Colonic mucosa (tissue), 4 donors: Measurements from ENCODE around the gene EXD3. TPM values are rescaled to one million over a fixed set of nuclear protein-coding genes. Genes with fewer than 3 reads are reported as not detected.

ENCODE experiments used
- DNase-seq: peaks from one replicate; pipeline ENCODE4 v3.0.0-alpha.2; 2020
- H3K27ac ChIP-seq: fragments of 200-600 bp; one replicate; pipeline ENCODE4 v1.8.0; 2021
- H3K27me3 ChIP-seq: fragments of 200-600 bp; one replicate; pipeline ENCODE4 v1.8.0; 2021
- H3K36me3 ChIP-seq: fragments of 200-600 bp; one replicate; pipeline ENCODE4 v1.8.0; 2021
- H3K4me1 ChIP-seq: fragments of 200-600 bp; one replicate; pipeline ENCODE4 v1.8.0; 2021; ENCODE audit warnings: mild to moderate bottlenecking
- H3K4me3 ChIP-seq: fragments of 200-600 bp; one replicate; pipeline ENCODE4 v1.8.0; 2021
- H3K9ac ChIP-seq, 2 donors: one replicate each; pipeline ENCODE4 v1.7.0; 2013; ENCODE audit warnings: control low read depth in 2 of 2, low read depth in 2 of 2, low read length in 2 of 2
- H3K9me3 ChIP-seq: fragments of 200-600 bp; one replicate; pipeline ENCODE4 v1.8.0; 2021
- CTCF ChIP-seq: fragments of 200-600 bp; IDR thresholded peaks from one replicate; pipeline ENCODE4 v1.8.0; 2022; ENCODE audit warnings: antibody characterized with exemption, mild to moderate bottlenecking
- intact Hi-C: fragments of 100-400 bp; cut with DNase I; formaldehyde crosslinking; loops from one replicate; pipeline ENCODE4 v1.14.1; 2022
- total RNA-seq, 2 donors: library from RNA; stranded (reverse); fragmentation: NEBNext Ultra II Directional in 1 of 2; extraction: Animal tissue kit (Norgen Biotek cat#: 25700) in 1 of 2; gene quantifications; one replicate each; pipeline ENCODE4 v1.2.1, GENCODE V29; 2021
- donor health status: healthy.
- donor health status: DM: no; HTN: no; CAD: no.
- donor health status: DM: no; HTN: no; CAD: no.

Gene EXD3
- total RNA-seq, 2 donors from 2014 or later = 34.9 to 36.4 TPM

GRCh38 chr9:137449081-137449844 is 26.3 kb upstream of the EXD3 start:
- peak; percentile 23 for DNase-seq
- no peaks in the 10 kb centered on the region for H3K27me3 ChIP-seq

GRCh38 chr9:137448602-137448962 is 25.6 kb upstream of the EXD3 start:
- no peak for DNase-seq
- TF ChIP-seq CTCF = no peak
- intact Hi-C loops = no loop called here

More at GRCh38 chr9:137449081-137449844, 26.3 kb upstream of the EXD3 start:
- Histone ChIP-seq H3K36me3 (no peaks in the 10 kb centered on the region), H3K4me1 (peaks cover 4% of the 10 kb centered on the region), H3K27ac (no peak overlapping the region), H3K4me3 (no peak overlapping the region), H3K9ac (no peak overlapping the region), H3K9me3 (no peaks in the 10 kb centered on the region)
- no peak for TF ChIP-seq CTCF
- intact Hi-C loops = no loop called here

GRCh38 chr9:137447722-137448601 is 25.0 kb upstream of the EXD3 start:
- peaks cover 4% of the 10 kb centered on the region for H3K4me1 ChIP-seq
- peak; percentile 18 for DNase-seq
- no peak overlapping the region for H3K9ac ChIP-seq
- no peaks in the 10 kb centered on the region for H3K36me3 ChIP-seq
- H3K27me3 ChIP-seq = no peaks in the 10 kb centered on the region
- no peaks in the 10 kb centered on the region for H3K9me3 ChIP-seq
- TF ChIP-seq CTCF = no peak
- no peak overlapping the region for H3K27ac ChIP-seq
- H3K4me3 ChIP-seq = no peak overlapping the region
- intact Hi-C loops = no loop called here

More at GRCh38 chr9:137448602-137448962, 25.6 kb upstream of the EXD3 start:
- Histone ChIP-seq H3K9me3 (no peaks in the 10 kb centered on the region), H3K9ac (no peak overlapping the region), H3K36me3 (no peaks in the 10 kb centered on the region), H3K4me3 (no peak overlapping the region), H3K27me3 (no peaks in the 10 kb centered on the region), H3K27ac (no peak overlapping the region), H3K4me1 (peaks cover 4% of the 10 kb centered on the region)

GRCh38 chr9:137446851-137447471 is 24.0 kb upstream of the EXD3 start:
- Histone ChIP-seq H3K4me3 (no peak overlapping the region), H3K9ac (no peak overlapping the region), H3K9me3 (no peaks in the 10 kb centered on the region), H3K36me3 (no peaks in the 10 kb centered on the region), H3K27ac (no peak overlapping the region), H3K27me3 (no peaks in the 10 kb centered on the region), H3K4me1 (peaks cover 4% of the 10 kb centered on the region)
- no peak for TF ChIP-seq CTCF
- no peak for DNase-seq
- intact Hi-C loops = no loop called here

GRCh38 chr9:137445930-137446431 is 23.0 kb upstream of the EXD3 start:
- H3K9ac ChIP-seq = peak overlapping the region in 1 of 2 donors; percentile 19
- peaks cover 4% of the 10 kb centered on the region for H3K4me1 ChIP-seq
- no peak for DNase-seq
- no peak overlapping the region for H3K4me3 ChIP-seq
- no peaks in the 10 kb centered on the region for H3K9me3 ChIP-seq
- H3K27ac ChIP-seq = no peak overlapping the region
- no peaks in the 10 kb centered on the region for H3K27me3 ChIP-seq
- intact Hi-C loops = no loop called here
- no peaks in the 10 kb centered on the region for H3K36me3 ChIP-seq
- TF ChIP-seq CTCF = no peak
